Testis (tissue), 2 donors: ENCODE data around the gene ADPRM.

Experiments
- CTCF ChIP-seq, 3 experiments: fragments of 450-650 bp in 2 of 3; fragments of 200-600 bp in 1 of 3; sonication (generic) in 1 of 3; IDR thresholded peaks; one replicate each; pipeline ENCODE4 v1.5.1; 2016 to 2019; ENCODE audit warnings: antibody characterized with exemption in 3 of 3, mild to moderate bottlenecking in 2 of 3, moderate library complexity in 1 of 3
- POLR2A ChIP-seq: fragments of 450-650 bp; IDR thresholded peaks from one replicate; pipeline ENCODE4 v1.6.1; 2017; ENCODE audit warnings: antibody characterized with exemption, mild to moderate bottlenecking, moderate library complexity

DNA sequence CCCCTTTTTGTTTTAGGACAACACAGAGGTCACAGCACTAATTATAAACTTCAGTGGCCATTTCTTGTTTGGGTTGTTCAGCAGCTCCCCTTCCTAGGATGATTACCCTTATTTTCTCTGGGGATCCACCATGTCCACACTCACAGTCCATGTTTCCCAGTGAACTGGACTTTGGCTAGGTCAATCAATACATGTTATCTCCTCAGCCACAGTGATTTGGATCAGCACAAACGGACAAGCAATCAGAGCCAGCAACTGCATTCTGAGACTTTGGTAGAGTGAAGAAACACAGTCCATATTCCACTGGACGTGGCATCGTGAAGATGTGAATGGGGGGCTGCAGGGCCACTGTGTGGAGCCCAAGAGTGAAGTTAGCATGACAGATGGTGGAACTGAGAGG is 27.9 kb downstream of the ADPRM start:
- TF ChIP-seq POLR2A = no peak
- TF ChIP-seq CTCF (IDR thresholded peaks at IDR 0.05) = no peak
